NCI-H345 (cell line): ENCODE data around the gene RPS6KA5.
"Not testable (repeated sequence)": the region's sequence is repeated elsewhere in the genome, so short reads cannot be mapped to it uniquely, and the experiment has no call there.

ENCODE experiments used
- DNase-seq: peaks from one replicate; lab custom pipeline; 2025; lab: John Stamatoyannopoulos, UW

RPS6KA5 gene

GRCh38 chr14:91060351-91061055 is at the start of gene RPS6KA5:
RPS6KA5 (minus strand) TSS chr14:91060641; CDS start chr14:91060434, 207 bp downstream.
- DNase-seq: peak; percentile 100

- no peak for DNase-seq
Observed at GRCh38 chr14:91108941-91109611, 48.6 kb upstream of the RPS6KA5 start.

DNA sequence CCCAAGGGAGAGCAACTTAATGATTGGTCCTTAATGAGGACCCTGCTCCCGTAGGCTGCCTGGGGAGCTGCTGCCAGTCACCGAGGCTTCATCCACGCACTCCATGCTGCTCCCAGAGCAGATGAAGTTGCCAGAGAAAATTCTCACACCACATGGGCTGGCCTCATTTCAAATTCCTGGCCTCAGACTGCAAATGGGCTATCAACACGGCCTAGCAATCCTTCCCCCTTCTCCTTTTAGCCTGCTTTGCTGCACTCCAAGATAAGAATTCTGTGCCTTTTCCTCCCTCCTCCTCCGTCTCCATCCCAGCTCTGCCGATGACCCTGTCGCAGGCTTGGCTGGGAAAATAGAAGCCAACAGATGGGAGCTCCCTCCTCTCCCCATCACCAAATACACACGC is 42.7 kb upstream of the RPS6KA5 start:
- no peak for DNase-seq

DNA sequence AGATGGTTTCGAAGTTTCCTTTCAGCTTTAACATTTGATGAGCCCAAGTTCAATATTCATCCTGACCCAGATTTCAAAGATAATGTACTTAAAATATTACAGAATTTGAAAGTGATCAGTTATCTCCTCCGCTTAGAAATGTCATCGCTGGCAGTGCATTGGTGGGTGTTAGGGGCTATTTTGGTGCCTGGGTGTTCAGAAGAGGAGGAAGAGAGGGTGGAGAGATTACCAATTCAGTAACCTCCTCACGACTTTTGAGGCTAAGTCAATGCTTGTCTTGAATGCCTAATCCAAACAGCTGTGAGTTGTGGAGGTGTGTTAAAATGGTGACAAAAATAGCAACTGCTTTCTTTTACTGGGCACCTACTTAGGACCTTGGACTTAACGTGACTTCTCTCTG is 39.7 kb upstream of the RPS6KA5 start:
- DNase-seq: no peak

GRCh38 chr14:91098591-91098990 is 38.1 kb upstream of the RPS6KA5 start:
- DNase-seq: no peak

- DNase-seq: not testable (repeated sequence)
Observed at GRCh38 chr14:91097657-91098056, 37.2 kb upstream of the RPS6KA5 start.

DNA sequence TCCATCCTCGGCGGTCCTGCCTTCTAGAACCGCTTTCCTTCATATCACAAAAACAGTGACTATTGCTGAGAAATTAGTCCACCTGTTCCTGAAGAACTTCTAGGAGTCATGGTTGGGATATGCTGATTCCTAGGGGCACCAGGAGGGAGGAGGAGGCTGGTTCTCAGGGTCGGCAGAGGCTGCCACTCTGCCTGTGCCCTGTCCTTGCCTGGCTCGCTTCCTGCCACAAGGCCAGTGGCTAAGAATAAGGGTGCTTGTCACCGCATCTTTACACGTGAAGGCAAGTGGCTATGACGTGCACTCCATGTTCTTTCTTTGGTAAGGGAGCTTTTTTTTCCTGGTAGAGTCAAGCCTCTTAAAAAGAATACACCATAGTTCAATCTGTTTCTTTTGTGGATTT is 34.7 kb upstream of the RPS6KA5 start:
- no peak for DNase-seq

DNA sequence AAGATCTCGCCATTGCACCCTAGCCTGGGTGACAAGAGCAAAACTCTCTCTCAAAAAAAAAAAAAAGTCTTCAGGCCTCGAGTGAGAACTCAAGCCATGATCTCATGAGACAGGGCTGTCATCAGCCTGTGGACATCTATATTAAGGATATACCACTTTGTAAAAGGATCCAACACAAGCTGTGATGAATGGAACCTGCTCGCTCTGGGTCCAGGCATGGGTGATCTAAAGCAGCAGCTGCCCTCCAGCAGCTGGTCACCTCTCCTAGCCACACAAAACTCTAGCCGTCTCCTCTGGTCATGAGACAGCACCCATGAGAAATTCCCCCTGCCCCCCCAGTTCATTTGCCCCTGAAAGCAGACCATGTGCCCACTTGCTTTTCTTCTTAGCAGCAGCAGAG is 34.3 kb upstream of the RPS6KA5 start:
- no peak for DNase-seq

GRCh38 chr14:91093743-91094472 is 33.5 kb upstream of the RPS6KA5 start:
- not testable (repeated sequence) for DNase-seq

GRCh38 chr14:91092073-91092472 is 31.6 kb upstream of the RPS6KA5 start:
- no peak for DNase-seq

DNA sequence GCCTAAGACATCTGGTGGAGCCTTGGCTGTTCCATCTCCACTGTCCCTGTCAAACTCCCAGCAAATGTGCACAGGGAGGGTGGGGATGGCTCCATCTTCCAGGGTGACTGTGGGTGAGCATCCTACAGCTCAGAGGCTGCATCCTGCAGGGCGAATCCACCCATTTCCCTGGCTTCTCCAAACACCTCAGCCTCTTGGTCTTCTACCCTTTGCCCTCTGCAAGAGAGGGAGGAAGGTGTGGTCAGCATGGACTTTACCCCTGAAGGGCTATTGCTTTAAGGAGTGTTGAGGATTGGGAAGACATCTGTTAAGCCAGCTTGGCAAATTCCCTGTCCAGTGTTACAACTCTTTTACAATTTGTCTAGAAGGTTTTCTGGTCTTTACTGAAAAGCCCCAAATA is 30.3 kb upstream of the RPS6KA5 start:
- no peak for DNase-seq

DNA sequence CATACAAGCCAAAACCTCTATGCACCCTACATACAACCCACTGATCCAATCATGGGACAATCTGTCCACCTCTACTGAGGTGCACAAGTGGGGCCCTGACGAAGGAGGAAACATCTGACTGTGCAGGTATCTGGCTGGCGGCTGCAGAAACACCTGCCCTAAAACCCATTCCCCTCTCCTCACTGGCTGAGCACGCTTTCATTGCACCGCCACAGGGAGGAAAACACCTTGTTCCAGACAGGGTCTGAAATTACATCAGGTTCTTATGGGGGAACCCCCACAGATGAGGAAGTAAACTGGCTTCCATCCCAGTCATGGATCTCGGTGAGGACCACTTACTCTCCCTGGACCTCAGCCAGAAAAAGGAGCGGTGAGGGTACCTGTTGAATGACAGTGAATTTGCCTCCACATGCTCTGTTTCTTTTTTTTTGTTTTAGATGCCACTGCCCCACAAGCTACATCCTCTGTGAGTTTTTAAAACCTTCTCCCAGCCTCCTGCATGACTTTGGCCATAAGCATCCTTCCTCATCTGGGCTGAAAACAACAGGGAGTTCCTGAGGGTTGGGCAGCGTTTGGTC is 29.6 kb upstream of the RPS6KA5 start:
- DNase-seq: peak; percentile 81

GRCh38 chr14:91088585-91089235 is 28.3 kb upstream of the RPS6KA5 start:
- DNase-seq: no peak

DNA sequence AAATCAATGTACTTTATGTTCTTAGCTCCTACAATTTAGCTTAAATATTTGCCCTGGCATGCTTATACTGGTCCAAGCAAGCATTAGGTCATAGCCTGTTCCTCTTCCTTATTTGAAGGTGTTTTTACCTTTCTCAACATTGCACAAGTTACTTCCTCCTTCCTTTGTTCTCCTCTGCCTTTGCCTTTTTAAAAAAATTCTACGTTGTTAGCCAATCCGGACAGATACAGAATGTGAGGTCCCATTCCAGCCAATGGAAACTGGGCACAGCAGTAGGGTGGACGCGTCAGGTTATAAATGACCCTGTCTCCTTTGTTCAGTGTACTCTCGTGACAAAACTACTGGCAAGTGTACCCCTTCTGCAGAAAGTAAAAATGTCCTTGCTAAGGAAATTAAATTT is 27.0 kb upstream of the RPS6KA5 start:
- not testable (repeated sequence) for DNase-seq

DNA sequence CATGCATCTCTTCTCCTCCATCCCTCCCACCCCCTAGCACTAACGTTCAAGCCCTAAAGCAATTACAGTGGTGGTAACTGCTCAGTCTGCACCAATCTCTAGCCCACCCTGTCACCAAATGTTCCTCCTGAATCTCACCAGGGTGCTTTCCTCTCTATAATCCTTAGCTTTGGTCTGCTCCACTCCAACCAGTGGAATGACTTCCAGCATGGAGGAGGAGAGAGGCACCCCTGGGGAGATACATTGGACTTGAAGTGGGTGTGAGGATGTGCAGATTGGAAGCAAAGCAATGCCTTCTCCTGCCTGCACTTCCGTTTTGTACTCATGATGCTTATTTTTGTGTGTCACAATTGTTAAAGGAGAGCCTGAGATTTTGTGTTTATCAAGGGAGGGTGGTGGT is 24.1 kb upstream of the RPS6KA5 start:
- DNase-seq: no peak

DNA sequence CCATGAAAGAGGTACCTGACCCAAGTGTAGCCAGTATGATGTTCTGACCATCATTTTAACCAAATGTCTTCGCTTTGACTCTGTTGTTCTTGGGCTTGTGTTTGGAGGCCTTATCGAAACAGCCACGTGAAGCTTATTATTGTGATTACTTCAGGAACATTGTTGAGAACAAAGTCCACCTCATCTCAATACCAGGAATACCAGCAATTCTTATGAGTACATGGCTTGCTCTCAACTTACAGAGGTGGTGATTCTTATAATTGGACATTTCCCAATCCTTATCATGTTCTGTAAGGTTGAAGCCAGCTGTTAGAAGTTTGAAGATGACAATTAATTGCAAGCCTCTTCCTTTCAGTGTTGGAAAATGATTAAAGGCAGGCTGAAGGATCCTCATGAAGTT is 21.8 kb upstream of the RPS6KA5 start:
- no peak for DNase-seq

GRCh38 chr14:91080071-91080470 is 19.6 kb upstream of the RPS6KA5 start:
- no peak for DNase-seq

DNA sequence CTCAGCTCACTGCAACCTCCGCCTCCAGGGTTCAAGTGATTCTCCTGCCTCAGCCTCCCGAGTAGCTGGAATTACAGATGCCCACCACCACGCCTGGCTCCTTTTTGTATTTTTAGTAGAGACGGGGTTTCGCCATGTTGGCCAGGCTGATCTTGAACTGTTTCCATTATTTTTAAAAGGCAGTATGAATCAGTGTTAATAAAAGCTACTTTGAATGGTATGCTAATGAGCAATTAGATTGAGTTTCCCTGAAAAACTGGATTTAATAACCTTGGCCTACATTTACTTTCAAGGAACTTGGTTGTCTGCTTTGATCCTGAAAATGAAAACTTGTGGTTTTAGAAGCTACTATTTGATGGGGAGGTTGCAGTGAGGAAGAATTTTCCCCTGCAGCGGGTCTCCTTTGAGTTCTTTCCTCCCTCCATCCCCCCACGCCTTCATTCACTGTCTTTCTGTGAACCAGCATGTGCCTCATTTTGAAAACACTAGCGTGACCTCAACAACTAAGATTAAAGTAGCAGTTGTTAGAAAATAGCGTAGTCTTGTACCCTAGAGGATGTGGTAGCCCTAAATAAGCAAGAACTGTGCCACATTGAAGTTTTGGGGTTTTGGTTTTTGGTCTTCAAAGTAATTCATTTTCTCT is 17.8 kb upstream of the RPS6KA5 start:
- DNase-seq: no peak

DNA sequence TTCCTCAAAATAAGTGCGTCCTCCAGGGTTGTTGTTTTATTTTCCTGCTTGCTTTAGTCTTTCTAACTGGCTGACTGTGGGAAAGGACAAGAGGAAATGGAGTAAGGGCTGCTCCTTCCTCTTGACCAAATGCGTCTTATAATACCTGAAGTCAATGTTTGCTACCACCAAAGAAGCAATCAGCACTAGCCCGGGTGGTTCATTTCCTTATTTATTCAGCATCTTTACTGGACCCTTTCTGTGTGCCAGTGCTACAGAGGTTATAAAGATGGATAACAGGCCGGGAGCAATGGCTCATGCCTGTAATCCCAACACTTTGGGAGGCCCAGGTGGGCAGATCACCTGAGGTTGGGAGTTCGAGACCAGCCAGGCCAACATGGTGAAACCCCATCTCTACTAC is 15.1 kb upstream of the RPS6KA5 start:
- no peak for DNase-seq

GRCh38 chr14:91070572-91070971 is 10.1 kb upstream of the RPS6KA5 start:
- DNase-seq: no peak

DNA sequence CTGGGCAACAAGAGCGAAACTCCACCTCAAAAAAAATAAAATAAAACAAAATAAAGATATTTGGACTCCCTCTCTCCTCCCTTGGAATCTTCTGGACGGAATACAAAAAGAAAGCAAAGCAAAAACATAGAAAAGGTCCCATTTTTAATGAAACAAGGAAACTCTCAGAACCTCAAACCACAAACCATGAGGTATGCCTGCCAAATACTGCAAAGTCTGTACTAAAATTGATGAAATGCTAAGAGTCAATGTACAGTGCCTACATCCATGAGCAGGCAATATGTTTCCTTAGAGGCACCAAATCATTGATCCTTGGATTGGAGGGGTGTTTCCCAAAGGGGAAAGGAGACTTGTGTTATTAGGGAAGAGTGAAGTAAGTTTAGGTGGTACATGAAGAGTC is 8.2 kb upstream of the RPS6KA5 start:
- no peak for DNase-seq

DNA sequence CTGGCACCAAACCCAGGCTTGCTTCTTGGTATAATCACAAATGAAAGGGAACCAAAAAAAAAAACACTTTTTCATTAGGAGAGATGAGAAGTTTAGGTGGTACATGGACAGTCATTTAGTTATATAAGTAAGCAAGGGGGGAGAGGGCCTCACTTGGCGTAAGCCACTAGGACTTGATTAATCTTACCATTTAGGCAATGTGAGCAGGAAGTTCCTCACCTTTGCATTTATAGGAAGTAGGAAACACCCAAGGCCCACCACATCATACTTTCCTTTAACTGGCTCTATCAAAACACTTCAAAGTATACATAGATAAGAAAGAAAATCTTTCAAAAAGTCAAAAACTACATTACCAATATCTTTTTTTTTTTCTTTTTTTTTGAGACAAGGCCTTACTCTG is 6.7 kb upstream of the RPS6KA5 start:
- DNase-seq: no peak
